H4 (cell line): ENCODE results near the gene MNS1. TPM values are rescaled to one million over a fixed set of nuclear protein-coding genes. Genes with fewer than 3 reads are reported as not detected.
"Not testable (repeated sequence)": the region's sequence is repeated elsewhere in the genome, so short reads cannot be mapped to it uniquely, and the experiment has no call there.

Source experiments
- DNase-seq: peaks from one replicate; pipeline ENCODE4 v3.0.0-alpha.2; 2015; ENCODE audit warnings: low spot score
- total RNA-seq: library from RNA; depleted of rRNA; stranded (reverse); fragments of >200 nt; shearing (Covaris generic); gene quantifications from 2 replicates; pipeline ENCODE4 v1.2.3, GENCODE V29; 2014; rRNA removed

Gene MNS1, protein sequence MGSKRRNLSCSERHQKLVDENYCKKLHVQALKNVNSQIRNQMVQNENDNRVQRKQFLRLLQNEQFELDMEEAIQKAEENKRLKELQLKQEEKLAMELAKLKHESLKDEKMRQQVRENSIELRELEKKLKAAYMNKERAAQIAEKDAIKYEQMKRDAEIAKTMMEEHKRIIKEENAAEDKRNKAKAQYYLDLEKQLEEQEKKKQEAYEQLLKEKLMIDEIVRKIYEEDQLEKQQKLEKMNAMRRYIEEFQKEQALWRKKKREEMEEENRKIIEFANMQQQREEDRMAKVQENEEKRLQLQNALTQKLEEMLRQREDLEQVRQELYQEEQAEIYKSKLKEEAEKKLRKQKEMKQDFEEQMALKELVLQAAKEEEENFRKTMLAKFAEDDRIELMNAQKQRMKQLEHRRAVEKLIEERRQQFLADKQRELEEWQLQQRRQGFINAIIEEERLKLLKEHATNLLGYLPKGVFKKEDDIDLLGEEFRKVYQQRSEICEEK
- 0.62 and 0.66 TPM in 2 replicates for total RNA-seq

DNA sequence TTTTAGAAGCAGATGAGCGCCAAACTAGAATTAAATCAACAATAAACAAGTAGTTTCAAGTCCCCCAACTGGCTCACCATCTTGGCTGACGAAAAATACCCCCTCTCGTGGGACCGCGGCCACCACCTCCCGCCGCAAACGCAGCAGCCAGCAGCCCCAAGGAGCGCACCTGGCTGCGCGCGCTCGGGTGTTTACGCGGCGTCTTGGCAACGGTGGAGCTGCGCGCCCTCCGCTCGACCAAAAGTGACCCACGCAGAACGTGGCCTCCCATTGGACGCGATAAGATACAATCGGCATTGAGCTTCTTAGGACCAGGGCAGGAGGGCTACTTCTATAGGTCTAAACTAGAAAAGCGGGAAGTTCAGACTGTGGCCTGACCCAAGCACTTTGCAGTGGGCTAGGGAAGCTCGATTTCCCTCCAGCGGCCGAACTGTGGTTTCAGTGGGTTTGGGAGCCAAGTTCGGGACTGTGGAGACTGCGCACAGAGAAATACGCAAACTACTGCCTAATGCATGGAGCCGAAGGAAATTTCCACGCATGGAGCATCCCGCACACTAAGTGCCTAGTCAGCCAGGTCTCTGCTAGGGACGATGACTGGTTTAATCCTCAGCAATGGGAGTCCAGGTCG, at the start of gene MNS1:
MNS1 (minus strand) TSS at position 245 of the 628 bp plus-strand sequence; CDS start at position 80, 165 bp downstream.
- DNase-seq: peak; percentile 81

- DNase-seq: peak; percentile 73
These were observed 31.7 kb upstream of the MNS1 start for GRCh38 chr15:56496635-56497034.

DNA sequence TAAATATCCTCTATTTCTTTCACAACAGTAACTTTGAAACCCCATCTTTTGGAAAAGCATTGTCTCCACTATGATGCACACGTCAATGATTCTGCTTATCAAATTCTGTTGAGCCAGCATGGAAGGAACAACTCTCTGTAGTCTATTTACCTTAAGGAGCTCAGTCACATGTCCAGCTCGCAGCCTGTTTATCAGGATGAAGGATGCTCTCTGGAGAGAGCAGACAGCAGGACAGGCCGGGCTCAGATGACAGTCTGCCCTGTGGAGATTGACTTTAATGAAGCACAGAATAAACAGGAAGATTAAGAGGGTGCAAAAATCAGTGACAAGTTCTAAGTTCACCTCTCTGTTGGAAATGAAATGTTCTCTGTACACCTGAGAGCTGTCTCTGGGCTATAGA, 30.6 kb upstream of the MNS1 start:
- no peak for DNase-seq

DNA sequence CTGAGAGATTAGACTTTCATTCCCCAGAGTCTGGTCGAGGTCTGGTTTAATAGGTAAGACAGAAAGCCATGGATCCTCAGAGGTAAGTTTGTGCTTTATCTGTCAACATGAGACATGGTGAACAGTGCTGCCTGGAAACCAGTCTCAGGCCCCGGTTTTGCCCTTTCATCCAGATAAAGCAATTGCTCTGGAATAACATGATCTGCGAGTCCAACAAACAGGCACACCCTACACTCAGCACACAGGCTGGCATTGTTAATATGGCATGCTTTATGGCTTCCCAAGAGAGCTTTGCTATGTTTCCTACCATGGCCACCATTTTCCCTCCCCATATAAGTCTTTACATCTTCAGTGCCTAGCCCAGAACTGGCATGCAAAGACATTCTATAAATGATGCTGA, 30.1 kb upstream of the MNS1 start:
- no peak for DNase-seq

- DNase-seq: no peak
These were observed 28.0 kb upstream of the MNS1 start for GRCh38 chr15:56492791-56493555.

GRCh38 chr15:56492236-56492635, 27.3 kb upstream of the MNS1 start:
- DNase-seq: no peak

- DNase-seq: peak; percentile 60
These were observed 26.3 kb upstream of the MNS1 start for GRCh38 chr15:56491110-56491722.

DNA sequence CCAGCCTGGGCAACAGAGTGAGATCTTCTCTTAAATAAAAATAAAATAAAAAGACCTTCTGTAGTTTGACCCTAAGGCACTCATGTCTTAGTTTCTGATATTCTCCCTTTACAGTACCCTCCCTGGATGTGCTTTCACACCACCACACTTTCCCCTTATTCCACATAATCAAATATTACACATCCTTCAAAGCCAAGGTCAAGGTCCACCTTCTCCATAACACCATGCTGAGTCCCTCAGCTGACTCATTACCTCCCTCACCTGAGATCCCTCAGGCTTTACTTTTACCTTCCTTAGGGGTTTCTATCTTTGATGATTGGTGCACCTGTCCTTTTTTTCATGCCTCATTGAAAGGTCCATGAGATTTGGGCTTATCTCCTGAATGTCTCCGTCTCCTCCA, 25.5 kb upstream of the MNS1 start:
- DNase-seq: no peak

- DNase-seq: not testable (repeated sequence)
These were observed 21.3 kb upstream of the MNS1 start for GRCh38 chr15:56486206-56486605.

DNA sequence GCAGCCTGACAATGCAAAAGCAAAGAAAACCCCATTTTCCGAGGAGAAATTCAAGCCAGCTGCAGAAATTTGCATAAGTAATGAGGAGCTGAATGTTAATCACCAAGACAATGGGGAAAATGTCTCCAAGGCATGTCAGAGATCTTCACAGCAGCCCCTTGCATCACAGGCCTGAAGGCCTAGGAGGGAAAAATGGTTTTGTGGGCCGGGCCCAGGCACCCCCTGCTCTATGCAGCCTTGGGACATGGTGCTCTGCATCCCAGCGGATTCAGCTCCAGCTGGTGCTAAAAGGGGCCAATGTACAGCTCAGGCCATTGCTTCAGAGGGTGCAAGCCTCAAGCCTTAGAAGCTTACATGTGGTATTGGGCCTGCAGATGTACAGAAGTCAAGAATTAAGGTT, 20.5 kb upstream of the MNS1 start:
- DNase-seq: not testable (repeated sequence)

DNA sequence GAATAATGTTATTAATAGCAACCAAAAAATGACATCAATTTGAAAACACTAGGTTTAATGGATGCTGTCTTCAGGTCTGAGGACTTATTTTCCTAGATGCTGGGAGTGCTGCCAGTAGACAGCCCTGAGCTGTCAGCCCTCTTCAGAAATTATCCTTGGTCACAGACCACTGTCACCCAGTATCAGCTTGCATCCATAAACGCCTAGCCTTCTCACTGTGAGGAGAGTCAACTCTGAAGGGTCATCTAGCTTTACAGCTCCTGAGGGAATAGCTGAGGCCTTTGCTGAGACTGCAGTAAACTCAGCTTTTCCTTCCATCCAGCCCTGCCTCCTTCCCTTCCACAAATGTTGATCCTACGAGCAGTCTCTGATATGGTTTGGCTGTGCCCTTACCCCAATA, 19.4 kb upstream of the MNS1 start:
- DNase-seq: no peak

GRCh38 chr15:56475351-56475750, 10.4 kb upstream of the MNS1 start:
- DNase-seq: no peak

GRCh38 chr15:56473017-56473416, 8.1 kb upstream of the MNS1 start:
- no peak for DNase-seq

GRCh38 chr15:56472278-56472677, 7.3 kb upstream of the MNS1 start:
- DNase-seq: no peak

- no peak for DNase-seq
These were observed 6.6 kb upstream of the MNS1 start for GRCh38 chr15:56471440-56472069.

DNA sequence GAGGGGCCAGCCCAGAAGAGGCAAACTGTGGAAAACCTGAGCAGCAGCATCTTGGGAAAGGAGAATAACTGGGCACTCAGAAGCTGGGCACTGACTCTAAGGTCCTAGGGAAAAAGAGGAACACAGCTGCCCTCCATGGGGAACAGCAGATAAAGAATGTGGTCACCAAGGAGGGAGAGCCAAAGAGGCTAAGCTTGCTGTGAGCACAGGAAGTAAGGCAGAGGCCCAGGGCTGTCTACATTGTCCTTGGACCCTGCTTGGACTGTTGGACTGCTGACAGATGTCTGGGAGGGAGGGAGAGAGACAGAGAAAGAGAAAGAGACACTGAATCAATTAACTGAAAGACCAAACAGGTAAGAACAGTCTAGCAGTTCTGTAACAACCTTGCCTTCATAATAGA, 4.5 kb upstream of the MNS1 start:
- no peak for DNase-seq

DNA sequence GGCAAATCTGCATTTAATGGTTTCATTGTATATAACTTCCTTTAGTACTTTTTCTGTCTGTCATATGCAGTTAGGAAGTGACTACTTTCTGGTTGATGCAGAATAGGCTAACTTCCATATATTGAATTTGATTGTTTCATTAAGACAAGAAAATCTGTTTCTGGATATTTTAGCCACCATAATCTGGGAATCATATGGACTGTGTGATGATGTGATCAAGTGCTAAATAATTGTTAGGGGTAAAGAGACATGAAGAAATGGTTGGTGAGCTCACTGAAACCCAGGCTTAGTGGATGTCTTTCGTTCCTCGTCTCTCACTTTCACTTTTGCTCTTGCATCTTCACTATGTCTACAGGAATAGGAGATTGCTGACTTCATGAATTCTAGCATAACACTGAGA, 3.5 kb upstream of the MNS1 start:
- peak; percentile 47 for DNase-seq

- DNase-seq: no peak
These were observed 2.7 kb upstream of the MNS1 start for GRCh38 chr15:56467616-56468015.

- DNase-seq: no peak
These were observed 4.0 kb downstream of the MNS1 start for GRCh38 chr15:56460947-56461346.

DNA sequence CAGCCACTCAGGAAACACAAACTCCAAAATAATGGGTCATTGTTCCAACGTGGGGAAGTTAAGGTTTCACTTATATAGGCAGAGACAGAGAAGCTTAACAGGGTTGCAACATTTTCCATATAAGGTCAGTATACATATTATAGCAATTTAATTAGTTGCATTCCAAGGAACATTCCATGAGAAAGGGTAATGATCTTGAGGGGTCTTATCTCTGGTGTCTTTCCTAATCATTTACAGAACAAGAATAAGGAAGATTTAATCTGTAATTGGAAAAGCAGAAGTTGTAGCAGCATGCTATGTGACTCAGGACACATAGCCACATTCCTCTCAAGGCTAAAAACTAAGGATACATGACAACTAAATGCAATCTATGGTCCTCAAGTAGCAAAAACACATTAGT, 4.9 kb downstream of the MNS1 start:
- no peak for DNase-seq

GRCh38 chr15:56459096-56459495, 5.8 kb downstream of the MNS1 start:
- DNase-seq: no peak
